NCI-H146 (cell line): ENCODE results near the gene TNFRSF12A.

Source experiments
- DNase-seq: peaks from one replicate; lab custom pipeline; 2025; lab: John Stamatoyannopoulos, UW

The TNFRSF12A gene

GRCh38 chr16:3020247-3020603 lies at the start of gene TNFRSF12A:
Gene TNFRSF12A, plus strand, starts transcription at chr16:3020368. Its CDS starts 30 bp downstream, at chr16:3020398.
- DNase-seq = peak; percentile 74

- no peak for DNase-seq
These were observed 49.6 kb upstream of the TNFRSF12A start for GRCh38 chr16:2970563-2970962.

GRCh38 chr16:2971134-2971984 lies 48.8 kb upstream of the TNFRSF12A start:
- DNase-seq = no peak

GRCh38 chr16:2971985-2972784 lies 48.0 kb upstream of the TNFRSF12A start:
- no peak for DNase-seq

GRCh38 chr16:2973093-2973492 lies 47.1 kb upstream of the TNFRSF12A start:
- DNase-seq = no peak

- DNase-seq = no peak
These were observed 46.4 kb upstream of the TNFRSF12A start for GRCh38 chr16:2973605-2974318.

GRCh38 chr16:2974319-2975056 lies 45.7 kb upstream of the TNFRSF12A start:
- DNase-seq = no peak

GRCh38 chr16:2975161-2975795 lies 44.9 kb upstream of the TNFRSF12A start:
- DNase-seq = no peak

- DNase-seq = no peak
These were observed 44.0 kb upstream of the TNFRSF12A start for GRCh38 chr16:2976201-2976600.

GRCh38 chr16:2976673-2977072 lies 43.5 kb upstream of the TNFRSF12A start:
- DNase-seq = no peak

GRCh38 chr16:2977440-2977839 lies 42.7 kb upstream of the TNFRSF12A start:
- DNase-seq = no peak

- peak; percentile 38 for DNase-seq
These were observed 40.4 kb upstream of the TNFRSF12A start for GRCh38 chr16:2979669-2980226.

- peak; percentile 92 for DNase-seq
These were observed 39.7 kb upstream of the TNFRSF12A start, which contains the start of gene PKMYT1 for GRCh38 chr16:2980227-2981176. Gene PKMYT1, minus strand, starts transcription at chr16:2980446. Its CDS starts 789 bp downstream, at chr16:2979657.

GRCh38 chr16:2981177-2981898 lies 38.8 kb upstream of the TNFRSF12A start:
- DNase-seq = no peak

- no peak for DNase-seq
These were observed 38.3 kb upstream of the TNFRSF12A start for GRCh38 chr16:2981899-2982250.

- DNase-seq = no peak
These were observed 37.8 kb upstream of the TNFRSF12A start for GRCh38 chr16:2982402-2982801.

- DNase-seq = peak; percentile 81
These were observed 36.4 kb upstream of the TNFRSF12A start for GRCh38 chr16:2983706-2984136.

GRCh38 chr16:2985462-2985861 lies 34.7 kb upstream of the TNFRSF12A start:
- no peak for DNase-seq

GRCh38 chr16:2985893-2986355 lies 34.2 kb upstream of the TNFRSF12A start:
- no peak for DNase-seq
